ENCODE data around the gene RAB42. TPM values are rescaled to one million over a fixed set of nuclear protein-coding genes. Genes with fewer than 3 reads are reported as not detected.

The RAB42 gene
- total RNA-seq, 2 experiments from 2014 or later: not detected

GRCh38 chr1:28606771-28607170 is 14.7 kb downstream of the RAB42 start:
- H3K4me3 ChIP-seq (ENCODE audit: low read length): no peak overlapping the region
- Mint-ChIP-seq H3K4me1 (ENCODE audit: low read depth) (no peaks in the 10 kb centered on the region), H3K36me3 (ENCODE audit: low read depth) (peaks cover 71% of the 10 kb centered on the region), H3K27me3 (no peaks in the 10 kb centered on the region), H3K27ac (no peak overlapping the region), H3K4me3 (no peak overlapping the region), H3K9me3 (no peaks in the 10 kb centered on the region)
- no peaks in the 10 kb centered on the region for H3K27me3 ChIP-seq (ENCODE audit: control insufficient read depth in 1 of 2, insufficient read depth in 2 of 2, low read length in 2 of 2)
- CTCF ChIA-PET: no interaction called here
- intact Hi-C loops (cut with DNase I, micrococcal nuclease): no loop called here
- H3K4me1 ChIP-seq (ENCODE audit: insufficient read depth, low read length): no peaks in the 10 kb centered on the region
- POLR2A ChIA-PET: no interaction called here
- DNase-seq (no peak), ATAC-seq (ENCODE audit: poor library complexity) (no peak)
- H3K36me3 ChIP-seq (ENCODE audit: insufficient read depth, low read length): peaks cover 83% of the 10 kb centered on the region
- H3K9me3 ChIP-seq (ENCODE audit: control insufficient read depth in 1 of 2, insufficient read depth in 1 of 2, low read length in 2 of 2): no peaks in the 10 kb centered on the region
- no peak for TF ChIP-seq CTCF (IDR thresholded peaks at IDR 0.05)
- H3K27ac ChIP-seq (ENCODE audit: low read depth in 1 of 2, low read length in 2 of 2): no peak overlapping the region

GRCh38 chr1:28613175-28613574 is 21.1 kb downstream of the RAB42 start:
- no peak overlapping the region for H3K4me3 Mint-ChIP-seq
- Histone ChIP-seq H3K27ac (ENCODE audit: low read depth in 1 of 2, low read length in 2 of 2) (no peak overlapping the region), H3K9me3 (ENCODE audit: control insufficient read depth in 1 of 2, insufficient read depth in 1 of 2, low read length in 2 of 2) (no peaks in the 10 kb centered on the region), H3K36me3 (ENCODE audit: insufficient read depth, low read length) (peaks cover 73% of the 10 kb centered on the region), H3K27me3 (ENCODE audit: control insufficient read depth in 1 of 2, insufficient read depth in 2 of 2, low read length in 2 of 2) (no peaks in the 10 kb centered on the region), H3K4me3 (ENCODE audit: low read length) (no peak overlapping the region), H3K4me1 (ENCODE audit: insufficient read depth, low read length) (no peaks in the 10 kb centered on the region)
- ATAC-seq (ENCODE audit: poor library complexity) (no peak), DNase-seq (no peak)
- H3K4me1 Mint-ChIP-seq (ENCODE audit: low read depth): no peaks in the 10 kb centered on the region
- no peaks in the 10 kb centered on the region for H3K27me3 Mint-ChIP-seq
- ChIA-PET CTCF (no interaction called here), POLR2A (no interaction called here)
- TF ChIP-seq CTCF (IDR thresholded peaks at IDR 0.05): no peak
- H3K36me3 Mint-ChIP-seq (ENCODE audit: low read depth): peaks cover 65% of the 10 kb centered on the region
- intact Hi-C loops (cut with DNase I, micrococcal nuclease): no loop called here
- H3K9me3 Mint-ChIP-seq: no peaks in the 10 kb centered on the region
- H3K27ac Mint-ChIP-seq: no peak overlapping the region

GRCh38 chr1:28631713-28632112 is 39.6 kb downstream of the RAB42 start:
- Mint-ChIP-seq H3K36me3 (ENCODE audit: low read depth) (no peaks in the 10 kb centered on the region), H3K27me3 (no peaks in the 10 kb centered on the region), H3K27ac (no peak overlapping the region), H3K4me3 (no peak overlapping the region), H3K4me1 (ENCODE audit: low read depth) (no peaks in the 10 kb centered on the region), H3K9me3 (no peaks in the 10 kb centered on the region)
- no peak for TF ChIP-seq CTCF (IDR thresholded peaks at IDR 0.05)
- Histone ChIP-seq H3K27ac (ENCODE audit: low read depth in 1 of 2, low read length in 2 of 2) (no peak overlapping the region), H3K36me3 (ENCODE audit: insufficient read depth, low read length) (peaks cover 5% of the 10 kb centered on the region), H3K9me3 (ENCODE audit: control insufficient read depth in 1 of 2, insufficient read depth in 1 of 2, low read length in 2 of 2) (no peaks in the 10 kb centered on the region), H3K27me3 (ENCODE audit: control insufficient read depth in 1 of 2, insufficient read depth in 2 of 2, low read length in 2 of 2) (no peaks in the 10 kb centered on the region), H3K4me1 (ENCODE audit: insufficient read depth, low read length) (no peaks in the 10 kb centered on the region), H3K4me3 (ENCODE audit: low read length) (no peak overlapping the region)
- intact Hi-C loops (cut with DNase I, micrococcal nuclease): no loop called here
- ATAC-seq (ENCODE audit: poor library complexity): no peak
- POLR2A ChIA-PET: interaction anchor here (0.6 kb wide), 1 partner anchor 16 kb away, joined by 3 read pairs; the partner anchor contains the start of gene RNU11
- DNase-seq: no peak
- CTCF ChIA-PET: interaction anchor here (0.6 to 1.4 kb wide), 2 partner anchors 105 to 400 kb away, joined by 3 to 4 read pairs; partner anchors contain the start of gene YTHDF2
